NCI-H1436 treated with DMSO at 0.1 percent for 48 hours (cell line): ENCODE data around the gene STPG3.
"Not testable (repeated sequence)": the region's sequence is repeated elsewhere in the genome, so short reads cannot be mapped to it uniquely, and the experiment has no call there.

Source experiments
- DNase-seq: peaks from one replicate; lab custom pipeline; 2025; lab: John Stamatoyannopoulos, UW

The STPG3 gene

DNA sequence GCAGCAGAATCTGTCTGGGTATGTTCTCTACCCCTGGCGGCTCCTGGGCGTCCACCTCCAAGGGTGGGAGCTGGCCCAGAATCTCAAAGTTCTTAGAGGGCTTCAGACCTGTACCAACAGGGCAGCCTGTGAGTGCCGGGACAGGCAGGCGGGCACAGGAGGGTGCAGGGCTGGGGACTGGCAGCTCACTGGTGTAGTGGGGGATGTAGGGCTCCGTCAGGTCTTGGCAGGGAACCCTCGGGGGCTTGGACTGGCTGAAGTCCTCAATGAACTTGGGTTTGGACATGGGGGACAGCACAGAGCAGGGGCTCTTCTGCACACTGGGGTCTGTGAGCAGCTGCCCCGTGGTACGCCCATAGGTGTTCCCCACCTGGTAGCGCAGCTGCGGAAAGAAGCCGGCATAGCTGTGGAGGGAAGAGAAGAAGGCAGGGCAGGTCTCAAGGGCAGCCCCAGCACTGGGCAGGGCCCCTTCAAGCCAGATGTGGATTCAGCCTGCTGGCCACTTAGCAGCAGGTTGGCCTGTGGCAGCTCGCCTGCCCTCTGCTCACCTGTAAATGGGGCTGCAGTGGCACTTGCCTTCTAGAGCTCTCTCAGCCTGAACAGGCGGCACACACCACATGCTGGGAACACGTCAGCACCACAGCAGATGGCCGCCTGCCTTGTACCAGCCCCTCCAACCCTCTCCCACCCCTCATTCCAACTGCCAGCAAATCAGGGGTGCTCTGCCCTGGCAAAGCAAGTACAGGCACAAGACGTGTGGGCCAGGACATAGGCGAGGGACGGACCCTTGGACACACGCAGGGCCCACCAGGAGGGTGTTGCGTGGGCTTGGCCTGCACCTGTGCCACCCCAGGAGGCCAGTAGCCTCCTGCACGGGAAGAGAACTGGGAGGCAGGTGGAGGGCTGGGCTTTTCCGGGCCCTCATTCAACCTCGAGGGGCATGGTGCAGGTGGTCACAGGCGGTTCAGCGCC, 5.3 kb upstream of the STPG3 start:
- DNase-seq = no peak

DNA sequence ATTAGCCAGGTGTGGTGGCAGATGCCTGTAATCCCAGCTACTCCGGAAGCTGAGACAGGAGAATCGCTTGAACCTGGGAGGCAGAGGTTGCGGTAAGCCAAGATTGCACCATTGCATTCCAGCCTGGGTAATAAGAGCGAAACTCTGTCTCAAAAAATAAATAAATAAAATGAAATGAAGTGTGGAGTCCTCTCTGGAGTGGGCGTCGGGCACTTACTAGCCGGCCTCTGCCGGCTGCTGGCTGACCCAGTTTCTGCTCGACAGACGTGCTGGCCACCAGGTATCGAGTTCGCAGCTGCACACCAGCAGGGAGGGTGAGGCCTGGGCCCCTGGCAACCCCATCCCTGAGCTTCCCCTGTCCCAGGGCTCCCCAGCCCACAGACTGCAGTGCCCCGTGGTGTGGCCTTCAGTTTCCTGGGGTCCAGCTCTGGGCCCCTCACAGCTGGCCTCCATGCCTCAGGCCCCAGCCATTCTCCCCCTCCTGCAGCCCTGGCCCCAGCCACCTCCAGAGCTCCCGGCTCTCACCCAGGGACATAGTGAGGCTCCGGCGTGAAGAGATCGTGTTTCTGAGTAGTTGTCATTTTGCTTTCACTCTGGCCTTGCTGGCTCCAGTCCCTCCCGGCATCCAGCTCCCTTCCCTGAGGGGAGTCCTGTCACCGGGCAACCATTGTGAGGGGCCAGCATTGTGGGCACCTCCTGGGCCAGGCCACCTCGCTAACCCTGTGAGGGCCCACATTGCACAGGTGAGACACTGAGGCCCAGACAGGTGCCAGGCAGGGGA, 3.8 kb upstream of the STPG3 start:
- DNase-seq = no peak

DNA sequence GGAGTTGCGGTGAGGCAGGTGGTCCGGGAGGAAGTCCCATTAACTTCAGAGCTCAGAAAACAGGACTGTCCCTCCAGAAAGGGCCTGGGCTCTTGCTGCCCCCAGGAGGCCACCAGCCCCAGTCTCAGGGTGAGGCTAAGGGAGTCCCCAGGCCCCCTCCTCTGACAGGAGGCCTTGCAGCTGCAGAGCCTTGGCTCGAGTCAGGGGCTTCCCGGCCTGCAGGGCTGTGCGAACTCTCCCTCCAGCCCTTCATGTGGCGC, 3.2 kb upstream of the STPG3 start:
- DNase-seq = no peak

DNA sequence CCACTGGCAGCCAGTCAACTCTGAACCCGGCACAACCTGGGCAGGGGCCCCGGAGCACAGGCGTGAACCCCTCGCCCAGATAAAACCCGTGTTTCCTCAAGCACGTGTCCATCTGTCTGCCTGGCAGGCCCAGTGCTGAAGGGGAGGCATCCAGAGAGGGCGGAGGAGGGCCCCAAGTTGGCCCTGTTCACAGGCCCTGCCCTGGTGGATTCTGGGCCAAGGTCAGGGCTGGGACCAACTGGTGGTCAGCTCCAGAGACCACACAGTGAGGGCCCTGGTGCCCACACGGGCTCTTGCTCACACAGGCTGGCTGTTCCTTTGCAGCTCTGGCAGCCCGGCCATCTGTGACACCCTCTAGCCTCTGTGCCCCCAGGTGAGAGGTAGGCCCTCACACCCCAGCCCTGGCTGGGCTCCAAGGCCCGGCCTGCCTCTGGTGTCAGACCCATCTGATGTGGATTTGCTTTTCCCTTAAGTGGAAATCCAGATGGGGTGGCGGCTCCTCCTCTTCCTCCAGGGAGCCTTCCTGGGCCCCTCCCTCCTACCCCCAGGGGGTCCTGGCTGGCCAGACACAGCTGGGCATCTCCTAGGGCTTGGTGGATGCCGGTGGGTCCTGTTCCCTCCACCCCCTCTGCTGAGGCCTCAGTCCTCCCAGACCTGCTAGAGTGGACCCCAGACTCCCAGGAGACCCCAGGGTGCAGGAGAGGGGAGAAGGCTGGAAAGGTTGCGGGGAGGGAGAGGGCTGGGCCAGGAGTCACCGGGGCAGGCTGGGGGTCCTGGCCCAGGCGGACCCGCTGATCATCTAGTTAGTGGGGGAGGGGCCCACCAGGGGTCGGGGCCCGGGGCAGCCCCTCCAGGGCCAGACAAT, 525 bp upstream of the STPG3 start:
- DNase-seq = no peak

DNA sequence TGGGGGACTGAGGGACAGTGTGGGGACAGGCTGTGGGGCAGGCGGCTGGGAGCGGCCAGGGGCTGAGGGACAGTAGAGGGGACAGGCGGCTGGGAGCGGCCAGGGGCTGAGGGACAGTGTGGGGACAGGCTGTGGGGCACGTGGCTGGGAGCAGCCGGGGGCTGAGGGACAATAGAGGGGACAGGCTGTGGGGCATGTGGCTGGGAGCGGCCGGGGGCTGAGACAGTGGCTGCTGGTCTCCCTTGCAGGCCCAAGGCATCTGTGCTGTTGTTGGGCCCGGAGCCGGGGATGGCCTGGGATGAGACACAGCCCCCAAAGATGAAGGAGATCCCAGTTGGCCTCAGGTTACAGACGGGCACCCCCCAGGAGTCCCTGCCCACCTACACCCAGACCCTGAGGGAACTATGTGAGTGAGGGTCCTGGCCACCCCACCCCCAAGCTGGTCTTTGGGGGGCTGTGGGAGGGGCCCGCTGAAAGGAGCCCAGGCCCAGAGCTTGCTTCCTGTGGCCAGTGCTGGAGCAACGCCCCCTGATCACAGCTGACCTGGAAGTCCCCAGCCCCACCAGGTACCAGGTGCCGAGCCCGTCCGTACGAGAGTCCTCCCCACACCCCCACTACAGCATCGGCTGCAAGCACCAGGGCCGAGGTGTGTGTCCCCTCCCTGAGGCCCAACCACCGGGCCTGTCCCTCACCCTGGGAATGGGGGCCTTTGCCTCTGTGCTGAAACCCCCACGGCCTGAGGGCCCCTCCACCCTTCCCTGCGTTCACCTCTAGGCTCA, 593 bp downstream of the STPG3 start:
- no peak for DNase-seq

DNA sequence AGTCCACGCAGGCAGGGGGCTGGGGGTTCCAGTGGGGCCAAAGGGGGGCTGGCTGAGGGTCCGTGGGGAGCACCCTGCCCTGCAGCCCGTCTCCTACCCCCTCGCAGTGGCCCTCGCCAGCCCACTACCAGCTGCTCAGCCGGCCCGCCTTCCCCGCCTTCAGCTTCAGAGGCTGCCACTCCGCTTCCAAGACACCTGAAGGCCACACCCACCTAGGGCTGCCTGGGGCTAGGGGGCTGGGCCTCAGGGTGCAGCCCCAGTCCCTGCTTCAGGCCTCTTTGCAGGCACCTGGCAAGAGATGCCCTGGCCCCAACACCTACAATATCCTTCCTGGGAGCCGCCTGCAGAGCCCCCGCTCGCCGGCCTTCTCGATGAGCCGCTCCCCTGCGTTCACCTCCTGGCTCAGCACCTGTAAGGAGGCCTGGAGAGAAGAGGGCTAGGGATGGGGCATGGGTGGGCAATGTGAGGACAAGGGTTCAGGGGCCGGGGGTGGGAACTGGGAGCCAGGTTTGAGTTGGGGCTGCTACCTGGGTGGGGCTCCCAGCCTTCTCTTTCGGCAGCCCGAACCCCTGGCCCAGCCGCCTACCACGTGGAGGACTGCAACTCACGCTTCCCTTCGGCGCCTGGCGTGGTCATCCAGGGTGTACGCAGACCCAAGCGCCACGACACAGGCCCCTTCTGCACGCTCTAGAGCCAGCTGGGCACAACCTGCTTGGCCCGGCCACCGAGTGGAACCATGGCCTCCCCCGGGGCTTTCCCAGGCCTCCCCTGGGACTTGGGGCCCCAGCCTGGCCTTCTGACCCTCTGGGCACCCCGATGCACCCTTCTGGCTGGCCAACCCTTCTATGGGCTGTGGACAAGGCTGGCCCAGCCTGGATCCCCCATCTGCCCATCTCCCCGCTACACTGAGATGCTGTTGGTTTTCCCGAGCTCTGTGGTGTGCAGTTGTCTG, 1.7 kb downstream of the STPG3 start:
- DNase-seq = no peak

DNA sequence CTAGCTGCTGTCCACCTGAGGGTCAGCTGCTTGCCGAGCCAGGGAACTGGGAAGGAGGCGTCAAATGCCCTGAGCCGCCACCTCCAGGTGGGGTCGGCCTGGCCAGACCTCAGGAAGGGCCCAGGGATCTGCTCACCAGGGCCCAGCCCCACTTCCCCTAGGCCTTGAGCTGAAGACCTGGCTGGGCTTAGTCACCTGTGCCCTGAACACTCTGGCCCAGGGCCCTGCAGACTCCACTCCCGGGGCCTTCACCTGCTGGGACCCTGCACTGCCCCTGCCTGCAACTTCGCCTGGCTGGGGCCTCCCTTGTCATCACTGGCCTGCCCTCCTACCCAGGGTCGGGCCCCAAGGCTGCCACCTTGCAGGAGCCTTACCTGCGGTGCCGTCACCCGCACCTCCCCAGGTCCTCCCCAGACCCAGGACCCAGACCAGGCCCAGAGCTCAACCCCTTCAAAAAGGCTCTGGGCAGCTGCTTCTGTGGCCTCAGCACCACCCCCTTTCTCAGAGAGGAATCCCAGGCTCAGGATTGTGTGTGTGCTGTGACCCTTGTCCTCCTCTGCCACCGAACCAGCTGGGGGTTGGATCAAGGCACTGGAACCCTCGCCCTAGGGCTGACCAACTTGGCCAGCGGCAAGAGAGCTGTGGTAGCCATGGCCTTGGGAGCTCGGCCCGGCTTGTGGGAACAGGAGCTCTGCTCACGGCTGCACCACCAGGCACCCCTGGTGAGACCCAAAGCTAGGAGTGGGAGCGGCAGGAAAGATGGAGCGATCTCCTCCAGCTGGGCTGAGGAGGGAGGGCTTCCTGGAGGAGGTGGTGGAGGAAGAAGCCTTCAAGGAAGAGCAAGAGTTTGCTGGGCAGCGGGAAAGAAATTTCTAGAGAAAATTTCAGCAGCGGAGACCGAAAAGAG, 2.9 kb downstream of the STPG3 start:
- no peak for DNase-seq

DNA sequence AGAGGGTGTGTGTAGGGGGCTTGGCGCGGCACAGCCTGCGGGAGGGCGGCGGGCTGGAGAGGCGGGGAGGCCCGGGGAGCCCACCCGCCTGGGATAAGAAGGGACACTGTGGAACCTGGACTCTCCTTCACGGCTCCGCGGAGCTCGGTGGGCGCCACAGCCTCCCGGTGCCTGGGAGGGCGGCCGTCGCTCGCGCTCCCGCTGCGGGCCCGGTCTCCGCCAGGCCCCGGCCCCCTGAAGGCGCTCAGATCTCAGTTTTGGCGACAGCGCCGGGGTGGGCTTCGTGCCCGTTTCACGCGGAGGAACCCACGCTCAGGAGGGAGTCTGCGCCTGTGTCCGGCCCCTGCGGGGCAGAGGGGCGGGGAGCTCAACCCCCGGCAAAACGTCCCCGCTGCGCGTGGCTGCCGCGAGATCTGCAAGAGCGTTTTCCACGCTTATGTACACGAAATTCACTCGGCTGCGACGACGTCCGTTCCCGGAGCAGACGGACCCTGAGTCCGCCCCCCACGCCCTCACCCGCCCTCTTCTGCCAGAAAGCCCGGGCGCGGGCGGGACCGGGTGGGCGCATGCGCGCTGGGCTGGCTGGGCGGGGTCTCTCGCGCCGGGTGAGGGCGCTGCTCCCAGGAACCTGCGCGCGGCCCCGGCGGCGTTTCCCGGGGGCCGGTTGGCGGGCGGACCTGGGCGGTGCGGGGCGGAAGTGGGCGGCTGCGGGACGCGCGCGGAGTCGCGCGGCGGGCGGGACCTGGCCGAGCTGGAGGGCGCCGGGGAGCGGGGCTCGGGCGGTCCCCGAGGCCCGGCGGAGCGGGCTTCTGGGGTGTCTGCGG, 3.8 kb downstream of the STPG3 start, which contains the start of gene NELFB:
TSS of gene NELFB (plus strand) at position 704 of the 824 bp plus-strand sequence.
- DNase-seq = peak; percentile 49

DNA sequence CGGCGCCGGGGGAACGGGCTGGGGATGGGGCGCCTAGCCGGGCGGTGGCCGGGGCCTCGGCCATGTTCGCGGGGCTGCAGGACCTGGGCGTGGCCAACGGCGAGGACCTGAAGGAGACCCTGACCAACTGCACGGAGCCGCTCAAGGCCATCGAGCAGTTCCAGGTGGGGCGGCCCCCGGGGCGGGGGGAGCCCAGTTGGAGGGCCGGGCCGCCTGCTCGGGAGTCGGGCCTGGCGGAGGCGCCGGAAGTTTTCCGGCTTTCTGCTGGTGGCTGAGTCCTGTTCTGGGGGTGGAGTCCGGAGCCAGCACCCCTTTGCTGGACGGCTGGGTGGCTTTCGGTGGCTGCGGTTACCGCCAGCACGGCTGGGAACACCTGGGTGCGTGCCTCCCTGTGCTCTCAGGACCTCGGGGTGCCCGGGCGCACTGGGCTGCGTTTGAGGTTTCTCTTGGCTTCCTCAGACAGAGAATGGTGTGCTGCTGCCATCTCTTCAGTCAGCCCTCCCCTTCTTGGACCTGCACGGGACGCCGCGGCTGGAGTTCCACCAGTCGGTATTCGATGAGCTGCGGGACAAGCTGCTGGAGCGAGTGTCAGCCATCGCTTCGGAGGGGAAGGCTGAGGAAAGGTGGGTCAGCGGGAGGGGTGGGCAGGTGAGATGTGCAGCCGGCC, 4.5 kb downstream of the STPG3 start:
- no peak for DNase-seq

DNA sequence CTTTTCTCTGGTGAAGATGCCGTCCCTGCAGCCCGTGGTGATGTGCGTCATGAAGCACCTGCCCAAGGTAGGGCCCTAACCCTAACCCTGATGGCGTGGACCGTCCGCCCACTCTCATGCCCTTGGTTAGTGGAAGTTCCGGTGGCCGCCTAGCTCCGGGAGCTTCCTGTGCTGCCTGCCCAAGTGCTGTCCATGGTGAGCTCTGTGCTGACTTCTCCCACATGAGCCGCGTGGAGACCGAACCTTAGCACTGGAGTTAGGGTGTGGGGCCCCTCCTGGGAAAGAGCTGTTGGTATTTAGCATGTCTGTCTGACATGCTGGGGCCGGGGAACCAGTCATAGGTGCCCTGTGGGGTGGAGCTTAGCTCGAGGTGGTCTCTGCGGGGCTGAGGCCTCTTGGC, 5.3 kb downstream of the STPG3 start:
- DNase-seq = no peak

DNA sequence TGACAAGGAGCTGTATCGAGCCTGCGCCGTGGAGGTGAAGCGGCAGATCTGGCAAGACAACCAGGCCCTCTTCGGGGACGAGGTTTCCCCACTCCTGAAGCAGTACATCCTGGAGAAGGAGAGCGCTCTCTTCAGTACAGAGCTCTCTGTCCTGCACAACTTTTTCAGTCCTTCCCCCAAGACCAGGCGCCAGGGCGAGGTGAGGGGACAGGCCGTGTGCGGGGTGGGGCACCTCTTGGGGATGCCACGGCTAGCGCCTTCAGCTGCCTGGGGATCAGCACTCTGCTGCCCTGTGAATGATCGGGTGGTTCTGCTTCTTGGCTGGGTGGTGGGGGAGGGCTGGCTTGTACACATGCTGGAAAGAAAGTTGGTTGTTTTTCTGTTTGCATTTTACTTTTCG, 5.8 kb downstream of the STPG3 start:
- DNase-seq = no peak

DNA sequence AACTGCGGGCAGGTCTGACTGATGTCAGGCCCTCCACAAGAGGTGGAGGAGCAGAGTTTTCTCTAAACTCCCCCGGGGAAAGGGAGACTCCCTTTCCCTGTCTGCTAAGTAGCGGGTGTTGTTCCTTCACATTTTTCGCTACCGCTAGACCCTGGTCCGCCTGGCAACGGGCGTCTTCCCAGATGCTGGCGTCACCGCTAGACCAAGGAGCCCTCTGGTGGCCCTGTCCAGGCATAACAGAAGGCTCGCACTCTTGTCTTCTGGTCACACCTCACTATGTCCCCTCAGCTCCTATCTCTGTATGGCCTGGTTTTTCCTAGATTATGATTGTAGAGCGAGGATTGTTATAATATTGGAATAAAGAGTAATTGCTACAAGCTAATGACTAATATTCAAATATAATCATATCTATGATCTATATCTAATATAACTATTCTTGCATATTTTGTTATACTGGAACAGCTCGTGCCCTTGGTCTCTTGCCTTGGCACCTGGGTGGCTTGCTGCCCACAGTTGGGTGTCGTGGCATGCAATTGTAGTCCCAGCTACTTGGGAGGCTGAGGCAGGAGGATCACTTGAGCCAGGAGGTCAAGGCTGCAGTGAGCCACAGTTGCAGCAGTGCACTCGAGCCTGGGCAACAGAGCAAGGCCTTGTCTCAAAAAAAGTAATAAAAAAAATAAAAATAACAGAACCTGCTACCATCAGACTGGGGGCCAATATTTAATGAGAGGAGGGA, 11.3 kb downstream of the STPG3 start:
- not testable (repeated sequence) for DNase-seq

DNA sequence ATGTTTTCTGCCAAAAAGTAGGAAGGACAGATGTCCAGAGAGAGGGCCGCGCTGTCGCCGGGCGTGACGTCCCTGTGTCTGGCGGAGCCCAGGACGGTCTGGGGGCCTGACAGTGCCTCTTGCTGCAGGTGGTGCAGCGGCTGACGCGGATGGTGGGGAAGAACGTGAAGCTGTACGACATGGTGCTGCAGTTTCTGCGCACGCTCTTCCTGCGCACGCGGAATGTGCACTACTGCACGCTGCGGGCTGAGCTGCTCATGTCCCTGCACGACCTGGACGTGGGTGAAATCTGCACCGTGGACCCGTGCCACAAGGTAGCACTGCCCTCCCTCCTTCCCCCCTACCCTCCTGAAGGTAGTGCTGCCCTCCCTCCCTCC, 11.8 kb downstream of the STPG3 start:
- DNase-seq = no peak

DNA sequence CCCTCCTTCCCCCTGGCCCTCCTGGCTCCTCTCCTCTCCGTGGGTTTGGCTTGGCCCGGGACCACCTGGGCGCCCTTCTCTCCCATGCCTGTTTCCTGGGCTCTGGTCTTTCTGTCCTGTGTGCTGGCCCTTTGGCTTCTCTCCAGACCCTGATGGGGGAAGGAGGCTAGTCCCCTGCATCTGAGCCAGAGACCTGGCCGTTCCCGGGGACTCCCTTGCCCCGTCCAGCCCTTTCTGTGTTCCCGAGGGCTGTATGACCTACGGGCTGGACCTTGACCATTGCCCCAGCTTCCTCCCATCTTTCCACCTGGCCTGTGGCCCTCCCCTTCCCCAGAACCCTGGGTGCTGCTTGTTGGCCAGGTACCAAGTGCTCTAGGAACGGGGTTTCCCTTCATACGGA, 12.4 kb downstream of the STPG3 start:
- DNase-seq = no peak

DNA sequence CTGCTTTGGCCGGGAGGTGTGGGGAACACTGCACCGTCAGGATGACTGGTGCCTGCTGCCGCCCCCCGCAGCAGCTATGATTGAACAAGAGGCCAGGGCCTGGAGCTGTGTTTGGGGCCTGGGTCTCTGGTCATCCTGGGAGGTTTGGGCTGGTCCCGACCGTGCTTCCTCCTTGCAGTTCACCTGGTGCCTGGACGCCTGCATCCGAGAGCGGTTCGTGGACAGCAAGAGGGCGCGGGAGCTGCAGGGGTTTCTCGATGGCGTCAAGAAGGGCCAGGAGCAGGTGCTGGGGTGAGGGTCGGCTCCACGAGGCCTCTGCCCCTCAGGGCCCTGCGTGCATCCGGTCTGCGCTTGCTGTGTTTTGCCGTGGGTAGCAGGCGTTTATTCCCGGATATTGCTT, 13.0 kb downstream of the STPG3 start:
- no peak for DNase-seq

DNA sequence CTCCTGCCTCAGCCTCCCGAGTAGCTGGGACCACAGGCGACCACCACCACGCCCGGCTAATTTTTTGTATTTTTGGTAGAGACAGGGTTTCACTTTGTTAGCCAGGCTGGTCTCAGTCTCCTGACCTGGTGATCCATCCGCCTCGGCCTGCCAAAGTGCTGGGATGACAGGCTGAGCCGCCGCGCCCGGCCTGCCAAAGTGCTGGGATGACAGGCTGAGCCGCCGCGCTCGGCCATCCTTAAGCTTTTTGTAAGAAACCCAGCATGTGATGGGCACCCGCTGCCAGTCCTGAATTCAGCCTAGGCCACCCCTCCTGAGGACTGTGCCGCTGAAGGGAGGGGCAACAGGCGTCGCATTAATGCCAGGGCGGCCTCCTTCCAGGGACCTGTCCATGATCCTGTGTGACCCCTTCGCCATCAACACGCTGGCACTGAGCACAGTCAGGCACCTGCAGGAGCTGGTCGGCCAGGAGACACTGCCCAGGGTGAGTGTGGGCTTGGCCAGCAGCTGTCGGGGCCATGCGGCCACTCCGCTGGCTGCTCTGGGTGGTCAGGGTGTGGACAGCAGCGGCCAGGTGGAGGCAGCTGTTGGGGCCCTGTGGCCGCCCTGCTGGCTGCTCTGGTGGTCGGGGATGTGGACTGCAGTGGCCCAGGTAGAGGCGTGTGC, 14.5 kb downstream of the STPG3 start:
- DNase-seq = no peak

DNA sequence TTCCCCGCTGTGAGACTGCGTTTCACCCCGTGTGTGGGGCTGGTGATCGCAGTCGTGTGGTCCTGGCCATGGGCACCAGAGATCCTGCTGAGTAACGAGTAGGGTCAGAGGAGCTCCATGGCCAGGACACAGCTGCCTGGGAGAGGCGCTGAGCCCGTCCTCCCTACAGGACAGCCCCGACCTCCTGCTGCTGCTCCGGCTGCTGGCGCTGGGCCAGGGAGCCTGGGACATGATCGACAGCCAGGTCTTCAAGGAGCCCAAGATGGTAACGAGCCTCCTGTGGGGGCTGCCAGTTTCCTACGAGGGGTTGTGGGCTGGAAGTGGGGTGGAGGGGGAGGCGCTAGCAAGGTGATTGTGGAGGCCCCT, 15.1 kb downstream of the STPG3 start:
- no peak for DNase-seq
